A549 (cell line): ENCODE results near the gene FER.

Experiments
- CTCF ChIP-seq: fragments of >200 bp; sonication (Bioruptor Twin); formaldehyde crosslinking; IDR thresholded peaks from 3 replicates; pipeline ENCODE4 v1.5.1; 2016
- EP300 ChIP-seq, 2 experiments: fragments of >200 bp; sonication (Bioruptor Twin); formaldehyde crosslinking; IDR thresholded peaks; 2 replicates in 1 of 2; 3 replicates in 1 of 2; pipeline ENCODE4 v1.6.1; 2016 to 2017
- FOXS1 ChIP-seq: fragments of 250-450 bp; sonication (Bioruptor Pico); IDR thresholded peaks from 2 replicates; pipeline ENCODE4 v1.5.0; 2020; ENCODE audit warnings: mild to moderate bottlenecking, moderate library complexity
- GATA3 ChIP-seq: IDR thresholded peaks from 2 replicates; pipeline ENCODE4 v1.6.1; 2012; ENCODE audit warnings: borderline replicate concordance
- MYC ChIP-seq: IDR thresholded peaks from 2 replicates; pipeline ENCODE4 v1.6.1; 2012; ENCODE audit warnings: mild to moderate bottlenecking, inconsistent platforms, low read length, improper control_type of control experiment, borderline replicate concordance
- POLR2A ChIP-seq: IDR thresholded peaks from 2 replicates; pipeline ENCODE4 v1.6.1; 2012; ENCODE audit warnings: mild to moderate bottlenecking, low read length
- RAD21 ChIP-seq, 2 experiments: fragments of >200 bp in 1 of 2; sonication (Bioruptor Twin) in 1 of 2; formaldehyde crosslinking in 1 of 2; IDR thresholded peaks in 1 of 2; conservative IDR thresholded peaks in 1 of 2; 2 replicates in 1 of 2; 3 replicates in 1 of 2; pipeline ENCODE4 v1.6.1; 2012 to 2018; ENCODE audit warnings: inconsistent platforms in 1 of 2
- REST ChIP-seq: fragments of 200-600 bp; sonication (generic); IDR thresholded peaks from 2 replicates; pipeline ENCODE4 v1.6.1; 2016; ENCODE audit warnings: antibody characterized with exemption, mild to moderate bottlenecking, moderate library complexity
- RNF2 ChIP-seq: fragments of 200-600 bp; sonication (generic); IDR thresholded peaks from 2 replicates; pipeline ENCODE4 v1.6.1; 2016; ENCODE audit warnings: low read depth, mild to moderate bottlenecking, antibody characterized with exemption, moderate library complexity, borderline replicate concordance
- SMC3 ChIP-seq: fragments of >200 bp; sonication (Bioruptor Twin); formaldehyde crosslinking; IDR thresholded peaks from 3 replicates; pipeline ENCODE4 v1.6.1; 2018; ENCODE audit warnings: inconsistent platforms
- ZFP36 ChIP-seq: fragments of 450-650 bp; IDR thresholded peaks from 2 replicates; pipeline ENCODE4 v1.6.1; 2014; ENCODE audit warnings: borderline replicate concordance; ENCODE audit not compliant: partially characterized antibody
- TF ChIP-seq, protein P1 (sequence below): fragments of >200 bp; sonication (Bioruptor Twin); formaldehyde crosslinking; IDR thresholded peaks from 2 replicates; pipeline ENCODE4 v1.6.1; 2016

GRCh38 chr5:109060378-109061025 lies 312.8 kb downstream of the FER start:
- no peak for TF ChIP-seq SMC3
- no peak for TF ChIP-seq EP300 (IDR thresholded peaks at IDR 0.05)
- TF ChIP-seq, protein P1, sequence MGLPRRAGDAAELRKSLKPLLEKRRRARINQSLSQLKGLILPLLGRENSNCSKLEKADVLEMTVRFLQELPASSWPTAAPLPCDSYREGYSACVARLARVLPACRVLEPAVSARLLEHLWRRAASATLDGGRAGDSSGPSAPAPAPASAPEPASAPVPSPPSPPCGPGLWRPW, result no peak
- no peak for TF ChIP-seq CTCF
- TF ChIP-seq FOXS1 (CRISPR knock-in tag), result no peak
- TF ChIP-seq ZFP36, result no peak
- no peak for TF ChIP-seq POLR2A
- TF ChIP-seq REST, result no peak
- no peak for TF ChIP-seq RNF2
- TF ChIP-seq MYC, result no peak
- no peak for TF ChIP-seq GATA3
- TF ChIP-seq RAD21 (conservative IDR thresholded peaks at IDR 0.05 in 1 of 2, IDR thresholded peaks at IDR 0.05 in 1 of 2), result no peak
